Transverse colon (tissue), 4 donors: ENCODE results near the gene PHF20. TPM values are rescaled to one million over a fixed set of nuclear protein-coding genes. Genes with fewer than 3 reads are reported as not detected.

Experiments
- DNase-seq: peaks from one replicate; pipeline ENCODE4 v3.0.0-alpha.2; 2019
- H3K27ac ChIP-seq, 4 donors: fragments of 200-600 bp; sonication (generic); 2 replicates each; pipeline ENCODE4 v1.5.1; 2016 to 2018; ENCODE audit warnings: inconsistent platforms in 4 of 4
- H3K27me3 ChIP-seq: fragments of 200-600 bp; sonication (generic); 2 replicates; pipeline ENCODE4 v1.5.1; 2017; ENCODE audit warnings: inconsistent platforms
- H3K36me3 ChIP-seq, 4 donors: fragments of 200-600 bp; sonication (generic); 2 replicates each; pipeline ENCODE4 v1.5.1; 2017 to 2019; ENCODE audit warnings: inconsistent platforms in 4 of 4
- H3K4me1 ChIP-seq, 4 donors: fragments of 200-600 bp; sonication (generic); 2 replicates each; pipeline ENCODE4 v1.5.1; 2017 to 2020; ENCODE audit warnings: inconsistent platforms in 4 of 4
- H3K4me3 ChIP-seq, 4 donors: fragments of 200-600 bp; sonication (generic); 1 replicate in 1 of 4; 2 replicates in 3 of 4; pipeline versions ENCODE4 v1.5.1 to v1.6.1; 2017 to 2019; ENCODE audit warnings: inconsistent platforms in 4 of 4
- H3K9me3 ChIP-seq, 2 donors: fragments of 200-600 bp; sonication (generic); 2 replicates each; pipeline ENCODE4 v1.5.1; 2017 to 2019; ENCODE audit warnings: inconsistent platforms in 2 of 2
- CTCF ChIP-seq, 5 experiments: fragments of 200-600 bp in 3 of 5; fragments of 450-650 bp in 2 of 5; sonication (generic) in 3 of 5; IDR thresholded peaks; 1 replicate in 2 of 5; 2 replicates in 3 of 5; pipeline ENCODE4 v1.5.1; 2016 to 2017; ENCODE audit warnings: antibody characterized with exemption in 5 of 5, inconsistent platforms in 3 of 5, mild to moderate bottlenecking in 2 of 5, moderate library complexity in 1 of 5
- EP300 ChIP-seq: sonication (generic); formaldehyde crosslinking; IDR thresholded peaks from one replicate; pipeline ENCODE4 v1.6.1; 2017; ENCODE audit warnings: antibody characterized with exemption, low read depth
- POLR2A ChIP-seq: fragments of 450-650 bp; IDR thresholded peaks from one replicate; pipeline ENCODE4 v1.6.1; 2016; ENCODE audit warnings: antibody characterized with exemption, mild to moderate bottlenecking, moderate library complexity
- POLR2AphosphoS5 ChIP-seq, 3 donors: sonication (generic); formaldehyde crosslinking; IDR thresholded peaks; one replicate each; pipeline ENCODE4 v1.6.1; 2016; ENCODE audit warnings: antibody characterized with exemption in 3 of 3
- WGBS, 2 donors: methylation state at CpG; one replicate each; pipeline ENCODE4 v1.1.5; 2018; ENCODE audit warnings: low coverage in 1 of 2; 5-methylcytosine and 5-hydroxymethylcytosine counted together
- in situ Hi-C, 4 donors: fragments of 200-750 bp; cut with MboI; loops; one replicate each; pipeline versions ENCODE4 v1.15.0 to v1.15.1; 2017; ENCODE audit warnings: low sequenced_read_pairs in 3 of 4, low pct_ligation_motif_present in 1 of 4, low pct_unique_long_range_greater_than_20kb in 1 of 4
- intact Hi-C: fragments of 100-400 bp; cut with DNase I; formaldehyde crosslinking; loops from one replicate; pipeline ENCODE4 v1.15.1; 2023; ENCODE audit warnings: low total_unique reads
- total RNA-seq, 4 donors: library from RNA; depleted of rRNA; stranded (reverse); fragments of >200 nt; gene quantifications; one replicate each; pipeline ENCODE4 v1.1.0, GENCODE V29; 2016

The PHF20 gene
- total RNA-seq, 4 donors from 2014 or later: 20.6 to 88.6 (median 43.1) TPM

- Histone ChIP-seq H3K9me3 (no peaks in the 10 kb centered on the region), H3K27me3 (no peaks in the 10 kb centered on the region), H3K4me3 (no peak overlapping the region), H3K36me3 (no peaks in the 10 kb centered on the region), H3K27ac (no peak overlapping the region), H3K4me1 (no peaks in the 10 kb centered on the region)
- no peak for DNase-seq
- intact Hi-C loops: loop anchor here (10.0 kb wide), 1 partner anchor 327 kb away; no protein-coding TSS in a partner anchor
- in situ Hi-C loops: no loop called here
- no peak for TF ChIP-seq CTCF (IDR thresholded peaks at IDR 0.05)
- TF ChIP-seq POLR2A: no peak
- no peak for TF ChIP-seq EP300
- TF ChIP-seq POLR2AphosphoS5 (IDR thresholded peaks at IDR 0.05): no peak
- WGBS, 2 donors: 95 to 99% methylated on average over 2 to 4 of the region's 4 CpGs
Measured at GRCh38 chr20:35901678-35902544, 130.1 kb downstream of the PHF20 start.

- Histone ChIP-seq H3K4me1 (no peaks in the 10 kb centered on the region), H3K36me3 (no peaks in the 10 kb centered on the region), H3K27ac (no peak overlapping the region), H3K9me3 (no peaks in the 10 kb centered on the region), H3K27me3 (no peaks in the 10 kb centered on the region), H3K4me3 (no peak overlapping the region)
- intact Hi-C loops (loop anchor here (10.0 kb wide), 1 partner anchor 328 kb away; no protein-coding TSS in a partner anchor), in situ Hi-C loops (no loop called here)
- no peak for DNase-seq
- TF ChIP-seq CTCF (IDR thresholded peaks at IDR 0.05) (no peak), POLR2AphosphoS5 (IDR thresholded peaks at IDR 0.05) (no peak), POLR2A (no peak), EP300 (no peak)
- 94% methylated on average over 3 of the region's 3 CpGs; no CpG with 5 or more reads in 1 of the 2 donors for WGBS, 2 donors
Measured at GRCh38 chr20:35902545-35902941, 130.7 kb downstream of the PHF20 start.

- H3K27ac ChIP-seq: no peak overlapping the region
- no peaks in the 10 kb centered on the region for H3K9me3 ChIP-seq
- H3K4me1 ChIP-seq: no peaks in the 10 kb centered on the region
- no peak for DNase-seq
- intact Hi-C loops: loop anchor here (10.0 kb wide), 1 partner anchor 329 kb away; no protein-coding TSS in a partner anchor
- WGBS, 2 donors: 89 to 91% methylated on average over 3 of the region's 3 CpGs
- in situ Hi-C loops: no loop called here
- H3K4me3 ChIP-seq: no peak overlapping the region
- H3K27me3 ChIP-seq: no peaks in the 10 kb centered on the region
- no peaks in the 10 kb centered on the region for H3K36me3 ChIP-seq
- TF ChIP-seq POLR2A (no peak), POLR2AphosphoS5 (IDR thresholded peaks at IDR 0.05) (no peak), CTCF (IDR thresholded peaks at IDR 0.05) (no peak), EP300 (no peak)
Measured at GRCh38 chr20:35903843-35904242, 132.0 kb downstream of the PHF20 start.

- no peak for DNase-seq
- TF ChIP-seq POLR2A (no peak), CTCF (IDR thresholded peaks at IDR 0.05) (no peak), EP300 (no peak), POLR2AphosphoS5 (IDR thresholded peaks at IDR 0.05) (no peak)
- no peaks in the 10 kb centered on the region for H3K4me1 ChIP-seq
- H3K4me3 ChIP-seq: no peak overlapping the region
- H3K36me3 ChIP-seq: no peaks in the 10 kb centered on the region
- H3K9me3 ChIP-seq: no peaks in the 10 kb centered on the region
- intact Hi-C loops (loop anchor here (10.0 kb wide), 1 partner anchor 330 kb away; no protein-coding TSS in a partner anchor), in situ Hi-C loops (no loop called here)
- no peak overlapping the region for H3K27ac ChIP-seq
- WGBS, 2 donors: 93 to 100% methylated on average over 4 of the region's 4 CpGs
- H3K27me3 ChIP-seq: no peaks in the 10 kb centered on the region
Measured at GRCh38 chr20:35904982-35905663, 133.3 kb downstream of the PHF20 start.
